ENCODE measurements around the gene KCTD15.

DNA sequence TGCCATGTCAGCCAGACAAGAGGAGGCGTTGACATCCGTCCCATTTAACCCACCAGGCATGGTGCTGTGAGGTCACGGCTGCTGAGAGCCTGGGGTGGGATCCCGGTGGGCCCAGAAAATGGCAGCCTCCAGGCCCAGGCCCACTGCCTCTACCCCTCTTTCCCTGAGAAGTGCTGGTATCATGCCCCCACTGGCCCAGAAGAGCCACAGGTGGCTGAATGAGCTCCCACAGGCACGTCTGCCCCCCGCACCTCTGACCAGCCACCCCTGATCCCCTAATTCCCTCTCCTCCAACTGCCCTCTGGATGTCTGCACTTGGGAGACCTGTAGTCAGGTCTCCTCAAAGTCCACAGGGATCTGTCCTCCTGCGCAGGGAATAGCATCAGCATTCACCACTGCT lies 37.3 kb upstream of the KCTD15 start:
- TF ChIP-seq, protein P1, sequence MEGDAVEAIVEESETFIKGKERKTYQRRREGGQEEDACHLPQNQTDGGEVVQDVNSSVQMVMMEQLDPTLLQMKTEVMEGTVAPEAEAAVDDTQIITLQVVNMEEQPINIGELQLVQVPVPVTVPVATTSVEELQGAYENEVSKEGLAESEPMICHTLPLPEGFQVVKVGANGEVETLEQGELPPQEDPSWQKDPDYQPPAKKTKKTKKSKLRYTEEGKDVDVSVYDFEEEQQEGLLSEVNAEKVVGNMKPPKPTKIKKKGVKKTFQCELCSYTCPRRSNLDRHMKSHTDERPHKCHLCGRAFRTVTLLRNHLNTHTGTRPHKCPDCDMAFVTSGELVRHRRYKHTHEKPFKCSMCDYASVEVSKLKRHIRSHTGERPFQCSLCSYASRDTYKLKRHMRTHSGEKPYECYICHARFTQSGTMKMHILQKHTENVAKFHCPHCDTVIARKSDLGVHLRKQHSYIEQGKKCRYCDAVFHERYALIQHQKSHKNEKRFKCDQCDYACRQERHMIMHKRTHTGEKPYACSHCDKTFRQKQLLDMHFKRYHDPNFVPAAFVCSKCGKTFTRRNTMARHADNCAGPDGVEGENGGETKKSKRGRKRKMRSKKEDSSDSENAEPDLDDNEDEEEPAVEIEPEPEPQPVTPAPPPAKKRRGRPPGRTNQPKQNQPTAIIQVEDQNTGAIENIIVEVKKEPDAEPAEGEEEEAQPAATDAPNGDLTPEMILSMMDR (conservative IDR thresholded peaks at IDR 0.05) = no peak
- TF ChIP-seq EZH2 (IDR thresholded peaks at IDR 0.05; ENCODE audit: low read depth) = no peak
